ENCODE measurements around the gene PREB.

The PREB gene

GRCh38 chr2:27150639-27151230 is 16.3 kb upstream of the PREB start:
- Histone ChIP-seq H3K56ac (ENCODE audit: low read length) (no peak overlapping the region), H3K27ac (ENCODE audit: low read depth, low read length) (no peak overlapping the region), H3K36me3 (ENCODE audit: control insufficient read depth, insufficient read depth, low read length) (no peaks in the 10 kb centered on the region), H2BK15ac (replicated peaks; ENCODE audit: low read depth) (no peak overlapping the region), H4K5ac (ENCODE audit: low read length) (no peak overlapping the region), H3K79me2 (ENCODE audit: control insufficient read depth, insufficient read depth, low read length) (no peaks in the 10 kb centered on the region), H2BK5ac (ENCODE audit: low read length) (no peak overlapping the region), H3K18ac (ENCODE audit: low read length) (no peak overlapping the region), H3K79me1 (ENCODE audit: low read length) (no peaks in the 10 kb centered on the region), H2BK120ac (ENCODE audit: low read depth, low read length) (no peak overlapping the region), H3K9ac (ENCODE audit: low read length) (no peak overlapping the region), H3K23ac (ENCODE audit: low read length) (no peak overlapping the region), H3K4me1 (ENCODE audit: control insufficient read depth, low read depth, low read length) (no peaks in the 10 kb centered on the region), H2AK5ac (ENCODE audit: low read length) (no peak overlapping the region), H3K4me2 (ENCODE audit: low read length) (no peak overlapping the region), H3K27me3 (ENCODE audit: insufficient read depth, low read length, poor library complexity) (no peaks in the 10 kb centered on the region), H3K4ac (ENCODE audit: low read depth, low read length) (no peak overlapping the region), H3K4me3 (ENCODE audit: low read length) (no peak overlapping the region), H4K8ac (ENCODE audit: low read depth, low read length) (no peak overlapping the region)
- no CpG with 5 or more reads among the region's 8 CpGs for WGBS (ENCODE audit: extremely low coverage, insufficient coverage, low lambda C conversion rate)
- no peak for DNase-seq

GRCh38 chr2:27149570-27150405 is 15.4 kb upstream of the PREB start:
- Histone ChIP-seq H3K4me3 (ENCODE audit: low read length) (no peak overlapping the region), H2AK5ac (ENCODE audit: low read length) (no peak overlapping the region), H3K56ac (ENCODE audit: low read length) (no peak overlapping the region), H2BK120ac (ENCODE audit: low read depth, low read length) (no peak overlapping the region), H3K18ac (ENCODE audit: low read length) (no peak overlapping the region), H4K8ac (ENCODE audit: low read depth, low read length) (no peak overlapping the region), H3K27ac (ENCODE audit: low read depth, low read length) (no peak overlapping the region), H3K79me1 (ENCODE audit: low read length) (no peaks in the 10 kb centered on the region), H3K36me3 (ENCODE audit: control insufficient read depth, insufficient read depth, low read length) (no peaks in the 10 kb centered on the region), H3K4me1 (ENCODE audit: control insufficient read depth, low read depth, low read length) (no peaks in the 10 kb centered on the region), H3K79me2 (ENCODE audit: control insufficient read depth, insufficient read depth, low read length) (no peaks in the 10 kb centered on the region), H4K5ac (ENCODE audit: low read length) (no peak overlapping the region), H3K23ac (ENCODE audit: low read length) (no peak overlapping the region), H3K27me3 (ENCODE audit: insufficient read depth, low read length, poor library complexity) (no peaks in the 10 kb centered on the region), H3K4me2 (ENCODE audit: low read length) (no peak overlapping the region), H3K9ac (ENCODE audit: low read length) (no peak overlapping the region), H3K4ac (ENCODE audit: low read depth, low read length) (no peak overlapping the region), H2BK5ac (ENCODE audit: low read length) (no peak overlapping the region), H2BK15ac (replicated peaks; ENCODE audit: low read depth) (no peak overlapping the region)
- no peak for DNase-seq
- WGBS (ENCODE audit: extremely low coverage, insufficient coverage, low lambda C conversion rate) = no CpG with 5 or more reads among the region's 29 CpGs

GRCh38 chr2:27148801-27149439 is 14.5 kb upstream of the PREB start, which contains the start of gene TCF23:
Gene TCF23 (plus strand): TSS chr2:27149004. CDS start chr2:27149134, 130 bp downstream.
- Histone ChIP-seq H4K8ac (ENCODE audit: low read depth, low read length) (no peak within 1 kb of the TSS), H2BK5ac (ENCODE audit: low read length) (no peak within 1 kb of the TSS), H3K4me1 (ENCODE audit: control insufficient read depth, low read depth, low read length) (no peaks in the 10 kb centered on the region), H3K27me3 (ENCODE audit: insufficient read depth, low read length, poor library complexity) (no peaks in the 10 kb centered on the region), H2BK15ac (replicated peaks; ENCODE audit: low read depth) (no peak within 1 kb of the TSS), H3K4me3 (ENCODE audit: low read length) (no peak within 1 kb of the TSS), H2BK120ac (ENCODE audit: low read depth, low read length) (no peak within 1 kb of the TSS), H3K79me1 (ENCODE audit: low read length) (no peaks in the 10 kb centered on the region), H3K9ac (ENCODE audit: low read length) (no peak within 1 kb of the TSS), H3K18ac (ENCODE audit: low read length) (no peak within 1 kb of the TSS), H4K5ac (ENCODE audit: low read length) (no peak within 1 kb of the TSS), H3K23ac (ENCODE audit: low read length) (no peak within 1 kb of the TSS), H3K36me3 (ENCODE audit: control insufficient read depth, insufficient read depth, low read length) (no peaks in the 10 kb centered on the region), H3K4ac (ENCODE audit: low read depth, low read length) (no peak within 1 kb of the TSS), H3K27ac (ENCODE audit: low read depth, low read length) (no peak within 1 kb of the TSS), H3K79me2 (ENCODE audit: control insufficient read depth, insufficient read depth, low read length) (no peaks in the 10 kb centered on the region), H3K56ac (ENCODE audit: low read length) (no peak within 1 kb of the TSS), H3K4me2 (ENCODE audit: low read length) (no peak within 1 kb of the TSS), H2AK5ac (ENCODE audit: low read length) (no peak within 1 kb of the TSS)
- no CpG with 5 or more reads among the region's 12 CpGs for WGBS (ENCODE audit: extremely low coverage, insufficient coverage, low lambda C conversion rate)
- no peak for DNase-seq

GRCh38 chr2:27147935-27148334 is 13.5 kb upstream of the PREB start:
- Histone ChIP-seq H4K5ac (ENCODE audit: low read length) (no peak overlapping the region), H3K27me3 (ENCODE audit: insufficient read depth, low read length, poor library complexity) (no peaks in the 10 kb centered on the region), H3K23ac (ENCODE audit: low read length) (no peak overlapping the region), H3K9ac (ENCODE audit: low read length) (no peak overlapping the region), H3K36me3 (ENCODE audit: control insufficient read depth, insufficient read depth, low read length) (no peaks in the 10 kb centered on the region), H3K18ac (ENCODE audit: low read length) (no peak overlapping the region), H3K79me2 (ENCODE audit: control insufficient read depth, insufficient read depth, low read length) (no peaks in the 10 kb centered on the region), H4K8ac (ENCODE audit: low read depth, low read length) (no peak overlapping the region), H3K56ac (ENCODE audit: low read length) (no peak overlapping the region), H3K27ac (ENCODE audit: low read depth, low read length) (no peak overlapping the region), H3K79me1 (ENCODE audit: low read length) (no peaks in the 10 kb centered on the region), H3K4me3 (ENCODE audit: low read length) (no peak overlapping the region), H2BK5ac (ENCODE audit: low read length) (no peak overlapping the region), H3K4ac (ENCODE audit: low read depth, low read length) (no peak overlapping the region), H2BK120ac (ENCODE audit: low read depth, low read length) (no peak overlapping the region), H3K4me2 (ENCODE audit: low read length) (no peak overlapping the region), H2AK5ac (ENCODE audit: low read length) (no peak overlapping the region), H3K4me1 (ENCODE audit: control insufficient read depth, low read depth, low read length) (no peaks in the 10 kb centered on the region), H2BK15ac (replicated peaks; ENCODE audit: low read depth) (no peak overlapping the region)
- no peak for DNase-seq
- WGBS (ENCODE audit: extremely low coverage, insufficient coverage, low lambda C conversion rate) = no CpG with 5 or more reads among the region's 8 CpGs

GRCh38 chr2:27145682-27146081 is 11.2 kb upstream of the PREB start:
- no peak for DNase-seq
- H3K79me2 ChIP-seq (ENCODE audit: control insufficient read depth, insufficient read depth, low read length) = no peaks in the 10 kb centered on the region
- no peak overlapping the region for H2BK15ac ChIP-seq (replicated peaks; ENCODE audit: low read depth)
- no peak overlapping the region for H3K56ac ChIP-seq (ENCODE audit: low read length)
- H3K18ac ChIP-seq (ENCODE audit: low read length) = no peak overlapping the region
- H3K36me3 ChIP-seq (ENCODE audit: control insufficient read depth, insufficient read depth, low read length) = no peaks in the 10 kb centered on the region
- H3K79me1 ChIP-seq (ENCODE audit: low read length) = no peaks in the 10 kb centered on the region
- no peak overlapping the region for H3K27ac ChIP-seq (ENCODE audit: low read depth, low read length)
- no peaks in the 10 kb centered on the region for H3K27me3 ChIP-seq (ENCODE audit: insufficient read depth, low read length, poor library complexity)
- no peak overlapping the region for H3K9ac ChIP-seq (ENCODE audit: low read length)
- no peak overlapping the region for H2AK5ac ChIP-seq (ENCODE audit: low read length)
- WGBS (ENCODE audit: extremely low coverage, insufficient coverage, low lambda C conversion rate) = no CpG with 5 or more reads among the region's 2 CpGs
- H4K8ac ChIP-seq (ENCODE audit: low read depth, low read length) = no peak overlapping the region
- no peak overlapping the region for H2BK120ac ChIP-seq (ENCODE audit: low read depth, low read length)
- no peak overlapping the region for H4K5ac ChIP-seq (ENCODE audit: low read length)
- H3K4me3 ChIP-seq (ENCODE audit: low read length) = no peak overlapping the region
- H3K4me1 ChIP-seq (ENCODE audit: control insufficient read depth, low read depth, low read length) = no peaks in the 10 kb centered on the region
- H2BK5ac ChIP-seq (ENCODE audit: low read length) = no peak overlapping the region
- H3K4ac ChIP-seq (ENCODE audit: low read depth, low read length) = no peak overlapping the region
- no peak overlapping the region for H3K4me2 ChIP-seq (ENCODE audit: low read length)
- H3K23ac ChIP-seq (ENCODE audit: low read length) = no peak overlapping the region
